ENCODE measurements around the gene ATOSB. TPM values are rescaled to one million over a fixed set of nuclear protein-coding genes. Genes with fewer than 3 reads are reported as not detected.

ATOSB gene
- total RNA-seq, 1 donor from 2014 or later: 6.8 TPM

DNA sequence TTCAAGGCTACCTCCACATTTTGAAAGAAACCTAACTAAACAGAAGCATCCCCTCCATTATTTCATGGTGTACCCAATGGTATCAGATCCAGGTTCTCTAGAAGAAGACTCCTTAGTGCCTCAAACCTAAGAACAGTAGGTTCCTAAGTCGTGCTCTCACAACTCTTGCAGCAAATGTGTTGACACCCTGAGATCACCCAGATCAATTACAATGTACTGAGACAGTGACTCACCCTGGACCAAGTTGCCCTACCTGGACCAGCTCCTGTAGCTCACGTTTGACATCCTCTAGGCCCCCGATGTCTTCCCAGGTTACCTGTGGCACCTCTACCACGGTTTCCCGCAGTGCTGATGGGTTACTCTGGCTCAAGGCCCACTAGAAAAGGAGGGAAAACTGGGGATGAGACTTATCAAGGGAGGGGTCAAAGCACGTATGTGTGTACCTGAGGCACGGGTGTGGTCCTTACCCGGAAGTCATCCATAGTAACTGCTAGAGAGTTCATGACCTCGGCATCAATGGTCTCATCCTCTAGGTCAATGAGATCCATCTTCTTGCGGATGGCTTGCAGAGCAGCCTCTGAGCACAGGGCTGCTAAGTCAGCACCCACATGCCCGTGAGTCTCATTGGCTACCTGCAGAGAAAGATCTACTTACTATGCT is 55.0 kb downstream of the ATOSB start:
- Mint-ChIP-seq H3K4me1 (no peaks in the 10 kb centered on the region), H3K36me3 (ENCODE audit: low read depth) (peaks cover 96% of the 10 kb centered on the region), H3K27ac (no peak overlapping the region), H3K9me3 (no peaks in the 10 kb centered on the region), H3K27me3 (no peaks in the 10 kb centered on the region), H3K4me3 (no peak overlapping the region)
- DNase-seq (no peak), ATAC-seq (ENCODE audit: low read depth) (no peak)
- ChIA-PET POLR2A (no interaction called here), CTCF (interaction anchor here (1.0 kb wide), 1 partner anchor 9 kb away, joined by 3 read pairs; no protein-coding TSS in a partner anchor)
- intact Hi-C loops (cut with micrococcal nuclease): loop anchor here (5.0 kb wide), 1 partner anchor 37 kb away; the partner anchor contains the start of gene PIGO
- TF ChIP-seq, protein P1, sequence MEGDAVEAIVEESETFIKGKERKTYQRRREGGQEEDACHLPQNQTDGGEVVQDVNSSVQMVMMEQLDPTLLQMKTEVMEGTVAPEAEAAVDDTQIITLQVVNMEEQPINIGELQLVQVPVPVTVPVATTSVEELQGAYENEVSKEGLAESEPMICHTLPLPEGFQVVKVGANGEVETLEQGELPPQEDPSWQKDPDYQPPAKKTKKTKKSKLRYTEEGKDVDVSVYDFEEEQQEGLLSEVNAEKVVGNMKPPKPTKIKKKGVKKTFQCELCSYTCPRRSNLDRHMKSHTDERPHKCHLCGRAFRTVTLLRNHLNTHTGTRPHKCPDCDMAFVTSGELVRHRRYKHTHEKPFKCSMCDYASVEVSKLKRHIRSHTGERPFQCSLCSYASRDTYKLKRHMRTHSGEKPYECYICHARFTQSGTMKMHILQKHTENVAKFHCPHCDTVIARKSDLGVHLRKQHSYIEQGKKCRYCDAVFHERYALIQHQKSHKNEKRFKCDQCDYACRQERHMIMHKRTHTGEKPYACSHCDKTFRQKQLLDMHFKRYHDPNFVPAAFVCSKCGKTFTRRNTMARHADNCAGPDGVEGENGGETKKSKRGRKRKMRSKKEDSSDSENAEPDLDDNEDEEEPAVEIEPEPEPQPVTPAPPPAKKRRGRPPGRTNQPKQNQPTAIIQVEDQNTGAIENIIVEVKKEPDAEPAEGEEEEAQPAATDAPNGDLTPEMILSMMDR (IDR thresholded peaks at IDR 0.05): no peak

DNA sequence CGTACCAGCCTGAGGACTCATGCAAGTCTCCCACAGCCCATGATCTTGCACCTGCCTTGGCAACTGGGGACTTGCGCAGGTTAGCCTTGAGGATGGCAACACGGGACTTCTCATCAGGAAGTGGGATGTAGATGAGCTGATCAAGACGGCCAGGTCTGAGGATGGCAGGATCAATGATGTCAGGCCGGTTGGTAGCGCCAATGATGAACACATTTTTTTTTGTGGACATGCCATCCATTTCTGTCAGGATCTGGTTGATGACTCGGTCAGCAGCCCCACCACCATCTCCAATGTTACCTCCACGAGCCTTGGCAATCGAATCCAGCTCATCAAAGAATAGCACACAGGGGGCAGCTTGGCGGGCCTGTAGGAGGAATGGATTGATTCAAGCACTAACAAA is 56.2 kb downstream of the ATOSB start:
- intact Hi-C loops (cut with micrococcal nuclease): no loop called here
- Mint-ChIP-seq H3K9me3 (no peaks in the 10 kb centered on the region), H3K36me3 (ENCODE audit: low read depth) (peaks cover 96% of the 10 kb centered on the region), H3K4me3 (no peak overlapping the region), H3K4me1 (no peaks in the 10 kb centered on the region), H3K27me3 (no peaks in the 10 kb centered on the region), H3K27ac (no peak overlapping the region)
- ATAC-seq (ENCODE audit: low read depth) (no peak), DNase-seq (no peak)
- TF ChIP-seq, protein P1 (IDR thresholded peaks at IDR 0.05): no peak
- CTCF ChIA-PET: interaction anchor here (0.8 kb wide), 1 partner anchor 8 kb away, joined by 4 read pairs; no protein-coding TSS in a partner anchor
- POLR2A ChIA-PET: no interaction called here

DNA sequence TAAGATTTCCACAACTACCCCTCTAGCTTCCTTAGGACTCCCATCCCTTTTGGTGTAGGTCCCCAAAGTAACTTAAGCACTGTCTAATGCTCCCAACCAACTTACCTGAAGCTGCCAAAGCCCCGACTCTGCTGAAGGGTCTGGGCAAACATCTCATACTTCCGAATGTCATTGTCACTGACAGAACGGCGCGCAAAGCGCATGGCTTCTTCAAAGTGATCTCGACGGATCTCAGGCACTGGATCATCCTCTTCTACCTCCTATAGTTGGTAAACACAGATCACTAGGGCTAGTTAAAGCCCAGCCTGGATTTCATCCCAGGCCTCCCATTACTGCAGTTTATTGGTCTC is 58.4 kb downstream of the ATOSB start:
- H3K4me3 Mint-ChIP-seq: no peak overlapping the region
- TF ChIP-seq, protein P1 (IDR thresholded peaks at IDR 0.05): no peak
- no peak overlapping the region for H3K27ac Mint-ChIP-seq
- H3K27me3 Mint-ChIP-seq: no peaks in the 10 kb centered on the region
- DNase-seq (no peak), ATAC-seq (ENCODE audit: low read depth) (no peak)
- no peaks in the 10 kb centered on the region for H3K4me1 Mint-ChIP-seq
- POLR2A ChIA-PET: interaction anchor here (1.9 kb wide), 1 partner anchor 22 kb away, joined by 5 read pairs; the partner anchor contains the start of gene FANCG
- no peaks in the 10 kb centered on the region for H3K9me3 Mint-ChIP-seq
- CTCF ChIA-PET: no interaction called here
- intact Hi-C loops (cut with micrococcal nuclease): no loop called here
- peaks cover 95% of the 10 kb centered on the region for H3K36me3 Mint-ChIP-seq (ENCODE audit: low read depth)

DNA sequence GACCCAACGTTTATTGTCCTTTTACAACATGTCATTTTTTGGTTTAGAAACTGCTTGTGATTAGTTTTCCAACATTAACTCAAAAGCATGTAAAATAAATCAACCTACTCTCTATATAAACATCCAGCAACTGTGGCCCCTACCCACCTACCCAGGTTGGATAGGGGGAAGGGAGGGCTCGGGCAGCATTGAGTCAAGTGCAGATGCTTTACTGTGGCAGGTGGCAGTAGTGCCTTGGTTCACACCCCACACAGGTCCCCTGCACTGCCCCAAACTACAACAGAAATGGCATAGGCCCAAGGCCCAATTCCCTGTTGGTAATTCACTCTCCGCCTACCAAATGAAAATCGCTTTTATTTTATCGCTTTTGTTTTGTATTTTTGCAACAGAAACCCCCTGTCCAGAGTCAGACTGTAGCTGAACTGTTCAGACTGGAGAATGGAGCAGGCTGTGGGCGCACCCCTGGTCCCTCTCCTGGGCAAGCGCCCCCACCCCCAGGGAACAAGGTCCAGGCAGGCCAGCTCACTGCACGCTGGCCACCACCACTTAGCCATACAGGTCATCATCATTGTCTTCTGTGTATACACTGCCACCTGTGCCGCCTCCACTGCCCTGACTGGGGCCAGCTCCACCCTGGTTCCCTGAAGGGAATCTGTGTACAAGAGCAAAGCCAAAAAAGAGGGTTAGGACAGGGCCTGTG is 58.9 kb downstream of the ATOSB start:
- no peaks in the 10 kb centered on the region for H3K27me3 Mint-ChIP-seq
- TF ChIP-seq, protein P1 (IDR thresholded peaks at IDR 0.05): no peak
- H3K27ac Mint-ChIP-seq: peak overlapping the region; percentile 27
- H3K36me3 Mint-ChIP-seq (ENCODE audit: low read depth): peaks cover 90% of the 10 kb centered on the region
- CTCF ChIA-PET: no interaction called here
- DNase-seq (no peak), ATAC-seq (ENCODE audit: low read depth) (no peak)
- POLR2A ChIA-PET: interaction anchor here (1.9 kb wide), 1 partner anchor 23 kb away, joined by 5 read pairs; the partner anchor contains the start of gene FANCG
- intact Hi-C loops (cut with micrococcal nuclease): no loop called here
- H3K4me1 Mint-ChIP-seq: no peaks in the 10 kb centered on the region
- no peaks in the 10 kb centered on the region for H3K9me3 Mint-ChIP-seq
- H3K4me3 Mint-ChIP-seq: no peak overlapping the region

- Mint-ChIP-seq H3K27me3 (no peaks in the 10 kb centered on the region), H3K36me3 (ENCODE audit: low read depth) (peaks cover 80% of the 10 kb centered on the region), H3K27ac (no peak overlapping the region), H3K4me1 (peaks cover 5% of the 10 kb centered on the region), H3K4me3 (no peak overlapping the region), H3K9me3 (no peaks in the 10 kb centered on the region)
- no peak for DNase-seq
- intact Hi-C loops (cut with micrococcal nuclease): no loop called here
- ATAC-seq (ENCODE audit: low read depth): no peak
- TF ChIP-seq, protein P1 (IDR thresholded peaks at IDR 0.05): no peak
- CTCF ChIA-PET: no interaction called here
- POLR2A ChIA-PET: no interaction called here
Observed at GRCh38 chr9:35054871-35055644, 60.6 kb downstream of the ATOSB start.

Data from activated B cell treated with CpG ODN at 0.5 μM for 24 hours (primary cell).